HG02970 (cell line): Measurements from ENCODE around the gene C1QTNF8.

ENCODE experiments used
- ATAC-seq: cut with Tn5 transposase; IDR thresholded peaks from one replicate; pipeline ENCODE4 v1.9.1; 2021; ENCODE audit warnings: mild to moderate bottlenecking, moderate library complexity, moderate number of reproducible peaks; ENCODE audit not compliant: unreplicated experiment, low FRiP score

The C1QTNF8 gene, protein sequence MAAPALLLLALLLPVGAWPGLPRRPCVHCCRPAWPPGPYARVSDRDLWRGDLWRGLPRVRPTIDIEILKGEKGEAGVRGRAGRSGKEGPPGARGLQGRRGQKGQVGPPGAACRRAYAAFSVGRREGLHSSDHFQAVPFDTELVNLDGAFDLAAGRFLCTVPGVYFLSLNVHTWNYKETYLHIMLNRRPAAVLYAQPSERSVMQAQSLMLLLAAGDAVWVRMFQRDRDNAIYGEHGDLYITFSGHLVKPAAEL

GRCh38 chr16:1096169-1097082 is at the start of gene C1QTNF8:
Gene C1QTNF8 (minus strand): TSS chr16:1096244. CDS start chr16:1094922, 1,322 bp downstream.
- no peak for ATAC-seq

DNA sequence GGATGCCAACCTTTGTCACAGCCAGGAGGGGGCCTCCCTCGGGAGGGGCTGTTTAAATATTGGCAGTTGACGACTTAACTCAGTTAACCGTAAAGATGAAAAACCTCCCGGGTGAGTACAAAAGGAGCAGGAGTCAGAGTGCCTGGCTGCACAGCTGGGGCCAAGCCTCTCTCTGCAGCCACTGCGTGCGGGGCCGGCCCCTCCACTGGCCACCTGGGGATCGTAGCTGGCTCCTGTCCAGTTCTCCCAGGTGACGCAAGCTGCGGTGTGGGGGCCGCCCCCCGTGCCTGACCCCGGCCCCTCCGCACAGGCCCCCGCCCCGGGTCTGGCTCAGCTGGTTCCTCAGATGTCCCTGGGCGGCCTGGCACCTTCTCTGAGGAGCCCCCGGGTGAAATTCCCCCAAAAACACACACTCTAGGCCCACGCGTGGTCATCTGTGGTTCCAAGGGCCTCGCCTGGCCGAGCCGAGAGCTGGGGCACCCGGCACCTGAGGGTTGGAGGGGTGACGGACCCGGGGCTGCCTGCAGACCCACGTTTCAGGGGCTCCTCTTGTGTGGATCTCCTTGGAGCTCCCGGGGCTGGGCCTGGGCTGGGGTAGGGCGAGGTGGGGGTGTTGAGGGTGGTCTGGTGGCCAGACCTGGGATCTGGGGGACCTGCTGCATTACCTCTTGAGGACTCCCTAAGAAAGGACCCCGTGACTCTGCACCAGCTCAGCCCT is 49.5 kb upstream of the C1QTNF8 start:
- ATAC-seq = no peak

DNA sequence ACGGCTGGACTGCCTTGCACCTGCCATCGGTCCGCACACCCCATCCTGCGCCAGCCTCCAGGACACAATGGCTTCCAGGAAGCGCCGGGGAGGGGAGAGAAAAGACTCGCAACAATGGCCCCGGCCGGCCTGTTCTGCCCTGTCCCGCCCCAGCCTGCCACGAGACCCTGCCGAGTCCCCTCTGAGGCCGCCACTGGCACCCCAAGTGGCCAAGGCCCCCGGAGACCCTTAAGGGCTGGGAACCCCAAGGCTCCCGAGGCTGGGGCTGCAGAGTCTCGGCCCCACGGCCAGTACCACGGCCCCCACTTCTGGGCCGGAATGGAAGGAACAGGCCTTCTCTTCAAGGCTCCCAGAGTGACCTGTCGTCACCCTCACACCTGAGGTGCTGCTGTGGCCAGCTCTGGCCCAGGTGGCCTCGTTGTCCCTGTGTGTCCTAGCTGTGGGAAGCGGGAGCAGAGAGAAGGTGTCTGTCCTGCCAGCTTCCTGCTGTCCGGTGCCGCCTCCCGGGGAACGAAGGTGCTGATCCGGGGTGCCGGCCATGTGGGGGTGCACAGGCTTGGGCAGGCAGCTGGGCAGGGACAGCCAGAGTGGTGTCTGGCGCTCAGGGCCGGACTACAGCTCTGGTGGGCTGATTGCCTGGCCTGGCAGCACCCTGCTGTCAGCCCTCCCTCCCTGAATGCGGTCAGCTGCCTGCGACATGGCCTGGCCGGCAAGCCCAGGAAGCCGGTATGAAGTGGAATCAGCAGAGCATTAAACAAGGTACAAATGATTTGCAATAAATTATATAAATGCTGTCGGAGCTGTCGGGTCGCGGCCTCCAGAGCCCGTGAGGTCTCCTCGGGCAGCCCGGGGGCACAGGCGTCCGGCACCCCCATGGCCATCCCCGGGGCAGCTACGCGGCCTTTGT is 48.7 kb upstream of the C1QTNF8 start:
- no peak for ATAC-seq

DNA sequence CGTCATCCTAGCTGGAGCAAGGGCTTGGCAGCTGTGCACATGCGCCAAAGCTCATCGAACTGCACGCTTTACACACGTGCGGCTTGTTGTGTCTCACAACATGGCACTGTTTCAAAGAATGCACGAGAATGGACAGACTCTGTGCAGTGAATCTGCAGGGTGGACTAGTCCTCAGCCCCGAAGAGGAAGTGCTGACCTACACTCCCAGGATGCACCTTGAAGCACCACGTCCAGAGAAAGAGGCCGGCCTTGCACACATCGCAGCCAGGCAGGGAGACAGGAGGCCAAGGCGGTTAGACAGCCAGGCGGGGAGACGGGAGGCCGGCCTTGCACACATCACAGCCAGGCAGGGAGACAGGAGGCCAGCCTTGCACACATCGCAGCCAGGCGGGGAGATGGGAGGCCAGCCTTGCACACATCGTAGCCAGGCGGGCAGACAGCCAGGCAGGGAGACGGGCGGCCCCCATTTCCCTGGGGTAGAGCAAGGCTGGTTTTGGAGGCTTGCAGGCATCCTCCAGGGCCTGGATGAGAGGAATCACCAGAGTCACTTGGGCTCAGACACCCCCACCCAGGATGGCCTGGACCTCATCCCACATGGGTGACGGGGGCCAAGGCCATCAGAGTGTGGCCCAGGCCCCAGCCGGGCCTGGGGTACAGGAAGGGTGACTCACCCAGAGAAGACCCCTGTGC is 47.9 kb upstream of the C1QTNF8 start:
- no peak for ATAC-seq

- ATAC-seq = no peak
These were observed 46.9 kb upstream of the C1QTNF8 start for GRCh38 chr16:1142911-1143310.

DNA sequence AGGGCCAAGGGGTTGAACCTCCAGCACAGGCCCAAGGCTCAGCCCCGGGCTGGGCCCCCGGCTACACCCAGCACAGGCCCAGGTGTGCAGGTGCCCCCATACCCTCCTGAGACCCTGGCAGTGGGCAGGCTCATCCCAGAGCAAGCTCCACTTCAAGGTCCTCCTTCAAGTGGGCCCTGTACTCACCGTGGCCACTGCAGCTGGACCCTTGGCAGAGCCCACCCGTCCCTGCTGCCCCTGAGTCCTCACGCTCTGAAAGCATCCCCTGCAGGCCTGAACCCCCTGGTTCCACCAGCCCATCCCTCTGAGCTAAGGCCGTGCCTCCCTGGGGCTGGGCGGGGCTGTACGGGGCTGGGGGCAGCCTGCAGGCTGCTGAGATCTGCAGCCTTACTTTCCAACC is 45.7 kb upstream of the C1QTNF8 start:
- ATAC-seq = no peak

- no peak for ATAC-seq
These were observed 45.1 kb upstream of the C1QTNF8 start for GRCh38 chr16:1141191-1141590.

GRCh38 chr16:1140582-1141162 is 44.6 kb upstream of the C1QTNF8 start:
- no peak for ATAC-seq

GRCh38 chr16:1137604-1138003 is 41.6 kb upstream of the C1QTNF8 start:
- no peak for ATAC-seq

DNA sequence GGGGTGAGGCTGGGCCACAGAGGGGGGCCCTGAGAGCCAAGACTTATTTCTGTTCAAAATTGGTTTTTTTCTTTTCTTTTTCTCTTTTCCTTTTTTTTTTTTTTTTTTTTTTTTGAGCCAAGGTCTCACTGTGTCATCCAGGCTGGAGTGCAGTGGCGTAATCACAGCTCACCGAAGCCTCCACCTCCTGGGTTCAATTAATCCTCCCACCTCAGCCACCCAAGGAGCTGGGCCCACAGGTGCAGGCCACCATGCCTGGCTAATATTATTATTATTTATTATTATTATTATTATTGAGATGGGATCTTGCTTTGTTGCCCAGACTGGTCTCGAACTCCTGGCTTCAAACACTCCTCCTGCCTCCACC is 39.4 kb upstream of the C1QTNF8 start:
- ATAC-seq = no peak

DNA sequence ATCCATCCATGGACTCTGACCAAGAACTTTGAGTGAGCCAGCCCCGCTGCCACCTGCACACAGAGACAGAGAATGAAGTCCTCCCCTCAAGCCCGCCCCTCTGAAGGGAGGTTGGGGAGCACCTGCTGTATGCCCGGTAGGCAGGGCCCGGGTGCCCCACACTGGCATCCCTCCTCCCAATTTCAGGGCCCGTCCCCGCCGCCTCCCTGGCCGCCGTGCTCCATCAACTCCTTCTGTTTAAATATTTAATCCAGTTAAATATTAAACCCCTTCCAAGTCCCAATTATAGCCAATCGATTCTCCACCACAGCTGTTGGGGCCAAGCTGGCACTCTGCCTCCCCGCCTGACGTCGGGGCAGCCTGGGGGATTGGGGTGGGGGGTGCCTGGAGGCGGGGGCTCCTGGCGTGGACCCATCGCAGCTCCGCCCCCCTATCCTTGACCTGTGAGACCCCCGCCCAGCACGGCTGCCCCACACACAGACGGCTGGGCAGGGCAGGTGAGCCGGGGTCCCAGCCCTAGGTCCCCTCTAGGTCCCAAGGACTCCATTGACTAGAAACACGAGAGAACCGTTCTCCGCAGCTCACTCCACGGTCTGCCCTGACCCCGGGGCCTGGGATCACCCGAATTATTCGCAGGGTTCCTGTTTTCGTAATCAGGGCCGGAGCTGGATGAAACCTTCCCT is 38.9 kb upstream of the C1QTNF8 start:
- ATAC-seq = no peak

- no peak for ATAC-seq
These were observed 37.9 kb upstream of the C1QTNF8 start for GRCh38 chr16:1133810-1134520.

GRCh38 chr16:1133271-1133670 is 37.2 kb upstream of the C1QTNF8 start:
- no peak for ATAC-seq

GRCh38 chr16:1132431-1132830 is 36.4 kb upstream of the C1QTNF8 start:
- ATAC-seq = no peak

DNA sequence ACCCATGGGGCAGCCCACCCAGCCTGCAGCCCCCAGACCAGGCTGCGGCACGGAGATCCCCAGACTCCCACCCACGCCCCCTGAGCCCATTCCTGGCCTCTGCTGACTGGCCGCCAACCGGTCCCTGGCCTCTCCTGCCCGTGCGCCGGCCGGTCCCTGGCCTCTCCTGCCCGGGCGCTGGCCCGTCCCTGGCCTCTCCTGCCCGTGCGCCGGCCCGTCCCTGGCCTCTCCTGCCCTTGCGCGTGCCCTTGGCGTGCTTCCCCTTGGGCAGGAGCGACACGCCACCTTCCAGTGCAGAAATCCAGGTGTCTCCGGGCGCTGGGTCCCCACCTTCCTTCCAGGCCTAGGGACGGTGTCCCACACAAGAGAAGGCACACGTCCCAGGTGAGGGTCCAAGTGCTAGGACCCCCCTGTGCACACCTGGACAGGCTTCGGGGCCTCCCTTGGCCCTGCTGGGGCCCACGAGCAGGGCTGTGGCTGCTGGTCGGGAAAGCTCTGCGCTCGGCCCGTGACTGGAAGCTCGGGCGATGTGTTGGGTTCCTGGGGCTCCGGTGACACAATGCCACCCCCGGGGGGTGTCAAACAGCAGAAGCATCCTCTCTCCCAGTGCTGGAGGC is 35.4 kb upstream of the C1QTNF8 start:
- ATAC-seq = no peak

GRCh38 chr16:1130382-1130781 is 34.3 kb upstream of the C1QTNF8 start:
- no peak for ATAC-seq

GRCh38 chr16:1129106-1129960 is 33.3 kb upstream of the C1QTNF8 start:
- ATAC-seq = no peak
